IMR-90 (cell line): ENCODE results near the gene LYRM9. TPM values are rescaled to one million over a fixed set of nuclear protein-coding genes. Genes with fewer than 3 reads are reported as not detected.

ENCODE experiments used
- ATAC-seq: fragments of 200-7000 bp; cut with Tn5 transposase; 2 replicates; pipeline ENCODE4 v1.9.1; 2020; ENCODE audit warnings: low read depth, mild to moderate bottlenecking, moderate library complexity
- BruUV-seq: library from RNA; stranded (reverse); fragments of 400-500 nt; replicated peaks from 2 replicates; lab custom pipeline; 2021; lab: Mats Ljungman, UMichigan
- CTCF ChIA-PET: fragments of 300-600 bp; formaldehyde crosslinking; extraction: SDS; loops from one replicate; lab custom pipeline; 2021; ENCODE audit warnings: antibody characterized with exemption; lab: Yijun Ruan, JAX
- POLR2A ChIA-PET: fragments of 300-600 bp; sonication (Branson Sonifier 250); formaldehyde crosslinking; loops from one replicate; lab custom pipeline; 2022; ENCODE audit warnings: antibody characterized with exemption; ENCODE audit not compliant: unreplicated experiment; lab: Charles Lee
- DNase-seq: peaks from one replicate; pipeline ENCODE4 v3.0.0; 2013
- H2AFZ ChIP-seq: replicated peaks from 2 replicates; pipeline ENCODE3; 2013; ENCODE audit warnings: low read length, mild to moderate bottlenecking; ENCODE audit not compliant: poor library complexity
- H2AK5ac ChIP-seq: 2 replicates; pipeline ENCODE4 v1.6.1; 2013; ENCODE audit warnings: low read depth, low read length, inconsistent platforms
- H2AK9ac ChIP-seq: replicated peaks from 2 replicates; pipeline ENCODE3; 2013; ENCODE audit warnings: mild to moderate bottlenecking, low read depth, low read length, moderate library complexity; ENCODE audit not compliant: poor library complexity
- H2BK120ac ChIP-seq: 2 replicates; pipeline ENCODE4 v1.6.1; 2013; ENCODE audit warnings: low read depth, low read length, inconsistent platforms
- H2BK15ac ChIP-seq: 3 replicates; pipeline ENCODE4 v1.6.1; 2013; ENCODE audit warnings: low read depth, low read length, inconsistent platforms
- H2BK20ac ChIP-seq: 2 replicates; pipeline ENCODE4 v1.6.1; 2013; ENCODE audit warnings: low read depth, mild to moderate bottlenecking, inconsistent platforms, low read length, moderate library complexity
- H2BK5ac ChIP-seq: 2 replicates; pipeline ENCODE4 v1.6.1; 2013; ENCODE audit warnings: mild to moderate bottlenecking, low read depth, low read length, inconsistent platforms; ENCODE audit not compliant: poor library complexity, severe bottlenecking
- H3K14ac ChIP-seq: replicated peaks from 2 replicates; pipeline ENCODE4 v1.6.1; 2013; ENCODE audit warnings: low read depth, low read length, inconsistent platforms
- H3K18ac ChIP-seq: 2 replicates; pipeline ENCODE4 v1.6.1; 2013; ENCODE audit warnings: low read depth, low read length, control low read depth
- H3K23ac ChIP-seq: 2 replicates; pipeline ENCODE4 v1.6.1; 2013; ENCODE audit warnings: low read depth, low read length, inconsistent platforms
- H3K27ac ChIP-seq: 2 replicates; pipeline ENCODE4 v1.5.1; 2013; ENCODE audit warnings: mild to moderate bottlenecking, control low read depth, low read length; ENCODE audit not compliant: insufficient read depth
- H3K27me3 ChIP-seq: 2 replicates; pipeline ENCODE4 v1.6.1; 2013; ENCODE audit warnings: low read length; ENCODE audit not compliant: control insufficient read depth, insufficient read depth
- H3K36me3 ChIP-seq: 2 replicates; pipeline ENCODE4 v1.6.1; 2013; ENCODE audit warnings: low read length, mixed read lengths; ENCODE audit not compliant: control insufficient read depth, insufficient read depth
- H3K4ac ChIP-seq: 2 replicates; pipeline ENCODE4 v1.6.1; 2013; ENCODE audit warnings: low read depth, low read length, inconsistent platforms
- H3K4me1 ChIP-seq: 2 replicates; pipeline ENCODE4 v1.6.1; 2013; ENCODE audit warnings: low read length, mixed read lengths; ENCODE audit not compliant: control insufficient read depth, insufficient read depth
- H3K4me2 ChIP-seq: 2 replicates; pipeline ENCODE4 v1.6.1; 2013; ENCODE audit warnings: low read depth, mild to moderate bottlenecking, control low read depth, low read length, moderate library complexity
- H3K4me3 ChIP-seq: 2 replicates; pipeline ENCODE4 v1.5.1; 2013; ENCODE audit warnings: low read depth, mild to moderate bottlenecking, control low read depth, low read length, moderate library complexity; ENCODE audit not compliant: insufficient read depth
- H3K56ac ChIP-seq: 2 replicates; pipeline ENCODE4 v1.6.1; 2013; ENCODE audit warnings: low read length, inconsistent platforms; ENCODE audit not compliant: insufficient read depth; ENCODE audit errors: extremely low read depth
- H3K79me1 ChIP-seq, 2 experiments: 2 replicates each; pipeline ENCODE4 v1.6.1; 2013; ENCODE audit warnings: low read length in 2 of 2, inconsistent platforms in 1 of 2, low read depth in 1 of 2
- H3K9ac ChIP-seq: 2 replicates; pipeline ENCODE4 v1.6.1; 2013; ENCODE audit warnings: low read depth, low read length, control low read depth
- H3K9me1 ChIP-seq: 2 replicates; pipeline ENCODE4 v1.6.1; 2013; ENCODE audit warnings: low read length, inconsistent platforms; ENCODE audit not compliant: insufficient read depth
- H3K9me3 ChIP-seq: 2 replicates; pipeline ENCODE4 v1.6.1; 2013; ENCODE audit warnings: low read length; ENCODE audit not compliant: control insufficient read depth, insufficient read depth
- H4K20me1 ChIP-seq: 2 replicates; pipeline ENCODE4 v1.6.1; 2013; ENCODE audit warnings: low read length, inconsistent platforms; ENCODE audit not compliant: insufficient read depth
- H4K5ac ChIP-seq: 2 replicates; pipeline ENCODE4 v1.6.1; 2013; ENCODE audit warnings: mild to moderate bottlenecking, low read depth, low read length, control low read depth
- H4K8ac ChIP-seq, 2 experiments: 2 replicates each; pipeline ENCODE4 v1.6.1; 2013; ENCODE audit warnings: low read depth in 2 of 2, low read length in 2 of 2, control low read depth in 1 of 2, inconsistent platforms in 1 of 2
- H4K91ac ChIP-seq: 2 replicates; pipeline ENCODE4 v1.6.1; 2013; ENCODE audit warnings: low read depth, low read length, inconsistent platforms; ENCODE audit not compliant: insufficient read depth
- CHD1 ChIP-seq: IDR thresholded peaks from 2 replicates; pipeline ENCODE4 v1.6.1; 2012; ENCODE audit warnings: low read depth, low read length, improper control_type of control experiment
- MAZ ChIP-seq: IDR thresholded peaks from 2 replicates; pipeline ENCODE4 v1.6.1; 2012; ENCODE audit warnings: low read depth, mild to moderate bottlenecking, low read length, improper control_type of control experiment, moderate library complexity, borderline replicate concordance
- MXI1 ChIP-seq: IDR thresholded peaks from 2 replicates; pipeline ENCODE4 v1.6.1; 2012; ENCODE audit warnings: low read depth, mild to moderate bottlenecking, low read length, moderate library complexity, borderline replicate concordance
- POLR2A ChIP-seq: IDR thresholded peaks from 2 replicates; pipeline ENCODE4 v1.6.1; 2012; ENCODE audit warnings: mild to moderate bottlenecking, low read depth, low read length
- RAD21 ChIP-seq: IDR thresholded peaks from 2 replicates; pipeline ENCODE4 v1.6.1; 2012; ENCODE audit warnings: low read length, improper control_type of control experiment
- RCOR1 ChIP-seq: IDR thresholded peaks from 2 replicates; pipeline ENCODE4 v1.6.1; 2012; ENCODE audit warnings: mild to moderate bottlenecking, low read length, improper control_type of control experiment; ENCODE audit not compliant: insufficient replicate concordance
- USF2 ChIP-seq: fragments of 150-350 bp; IDR thresholded peaks from 2 replicates; pipeline ENCODE4 v1.6.1; 2017; ENCODE audit warnings: mild to moderate bottlenecking, antibody characterized with exemption, low read length, low read depth
- WGBS, 2 experiments: methylation state at CpG; one replicate each; pipeline versions ENCODE4 v1.1.5 to v1.1.7; 2013; ENCODE audit warnings: missing lambda C conversion rate in 2 of 2; ENCODE audit not compliant: insufficient read length in 1 of 2; ENCODE audit errors: extremely low coverage in 2 of 2; 5-methylcytosine and 5-hydroxymethylcytosine counted together
- dilution Hi-C: fragments of 300-500 bp; cut with HindIII; formaldehyde crosslinking; loops from one replicate; pipeline ENCODE4 v1.14.3; 2018; ENCODE audit warnings: low sequenced_read_pairs; ENCODE audit not compliant: unreplicated experiment
- in situ Hi-C: fragments of 300-500 bp; cut with MboI; formaldehyde crosslinking; loops from 3 replicates; pipeline ENCODE4 v1.14.3; 2019; ENCODE audit warnings: low sequenced_read_pairs, inconsistent platforms, mixed read lengths
- intact Hi-C: fragments of 100-400 bp; cut with micrococcal nuclease; formaldehyde crosslinking; loops from 2 replicates; pipeline ENCODE4 v1.10.0; 2022
- polyA plus RNA-seq, 3 experiments: library from polyadenylated mRNA; depleted of rRNA; stranded (reverse); fragments of >200 nt; gene quantifications; 2 replicates each; pipeline ENCODE4 v1.2.3, GENCODE V29; 2012; ENCODE audit warnings: low replicate concordance in 1 of 3
- total RNA-seq: library from RNA; depleted of rRNA; stranded (reverse); fragments of >200 nt; gene quantifications from 2 replicates; pipeline ENCODE4 v1.2.3, GENCODE V29; 2012
- TF ChIP-seq, protein P1 (sequence below): conservative IDR thresholded peaks from 2 replicates; pipeline ENCODE4 v1.5.1; 2012; ENCODE audit warnings: mild to moderate bottlenecking, low read depth, low read length, improper control_type of control experiment

LYRM9 gene
- total and polyA plus RNA-seq, 2 of the 4 experiments (the other 2 are of a cell fraction) = 3.2 to 4.8 TPM

DNA sequence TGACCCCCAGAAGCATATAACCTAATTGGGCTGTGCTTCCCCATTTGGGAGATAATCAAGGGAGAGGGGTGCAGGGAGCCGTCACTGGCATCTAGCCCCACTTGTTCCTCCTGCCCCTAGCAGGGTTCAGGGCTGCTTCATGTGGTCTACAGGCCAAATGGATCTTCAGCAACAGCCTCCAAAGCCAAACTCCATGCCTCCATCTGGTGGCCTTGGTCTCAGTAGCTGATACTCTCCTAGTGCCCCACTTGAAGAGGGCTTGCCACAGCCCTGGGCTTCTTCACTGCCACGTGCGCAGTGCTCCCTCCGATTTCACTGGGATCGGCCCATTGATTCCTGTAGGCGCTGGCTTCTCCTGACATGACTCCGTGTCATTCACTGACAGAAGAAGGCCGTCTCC lies 24.6 kb downstream of the LYRM9 start:
- Histone ChIP-seq H3K4me2 (no peak overlapping the region), H3K9me1 (no peaks in the 10 kb centered on the region), H4K5ac (no peak overlapping the region), H3K36me3 (no peaks in the 10 kb centered on the region), H2BK120ac (no peak overlapping the region), H3K23ac (no peak overlapping the region), H3K9ac (no peak overlapping the region), H2BK15ac (no peak overlapping the region), H3K18ac (no peak overlapping the region), H3K9me3 (no peaks in the 10 kb centered on the region), H3K27me3 (no peaks in the 10 kb centered on the region; the same call in none of the 2 replicates), H4K8ac (no peak overlapping the region), H3K4me1 (no peaks in the 10 kb centered on the region), H3K4me3 (no peak overlapping the region), H2BK5ac (no peak overlapping the region), H4K91ac (no peak overlapping the region), H2AFZ (no peak overlapping the region), H3K14ac (no peak overlapping the region), H2AK5ac (no peak overlapping the region), H3K56ac (no peak overlapping the region), H3K27ac (no peak overlapping the region), H3K4ac (no peak overlapping the region), H3K79me1 (no peaks in the 10 kb centered on the region), H2AK9ac (no peak overlapping the region), H2BK20ac (no peak overlapping the region), H4K20me1 (no peaks in the 10 kb centered on the region)
- intact Hi-C loops = no loop called here
- WGBS, 2 experiments = 87% methylated on average over 6 of the region's 8 CpGs; no CpG with 5 or more reads in 1 of the 2 experiments
- dilution Hi-C loops = no loop called here
- in situ Hi-C loops = no loop called here
- no peak for DNase-seq
- no peak for ATAC-seq
- TF ChIP-seq RAD21 (no peak), MXI1 (no peak), USF2 (no peak), RCOR1 (no peak), MAZ (no peak), CHD1 (no peak), POLR2A (no peak)
- TF ChIP-seq, protein P1, sequence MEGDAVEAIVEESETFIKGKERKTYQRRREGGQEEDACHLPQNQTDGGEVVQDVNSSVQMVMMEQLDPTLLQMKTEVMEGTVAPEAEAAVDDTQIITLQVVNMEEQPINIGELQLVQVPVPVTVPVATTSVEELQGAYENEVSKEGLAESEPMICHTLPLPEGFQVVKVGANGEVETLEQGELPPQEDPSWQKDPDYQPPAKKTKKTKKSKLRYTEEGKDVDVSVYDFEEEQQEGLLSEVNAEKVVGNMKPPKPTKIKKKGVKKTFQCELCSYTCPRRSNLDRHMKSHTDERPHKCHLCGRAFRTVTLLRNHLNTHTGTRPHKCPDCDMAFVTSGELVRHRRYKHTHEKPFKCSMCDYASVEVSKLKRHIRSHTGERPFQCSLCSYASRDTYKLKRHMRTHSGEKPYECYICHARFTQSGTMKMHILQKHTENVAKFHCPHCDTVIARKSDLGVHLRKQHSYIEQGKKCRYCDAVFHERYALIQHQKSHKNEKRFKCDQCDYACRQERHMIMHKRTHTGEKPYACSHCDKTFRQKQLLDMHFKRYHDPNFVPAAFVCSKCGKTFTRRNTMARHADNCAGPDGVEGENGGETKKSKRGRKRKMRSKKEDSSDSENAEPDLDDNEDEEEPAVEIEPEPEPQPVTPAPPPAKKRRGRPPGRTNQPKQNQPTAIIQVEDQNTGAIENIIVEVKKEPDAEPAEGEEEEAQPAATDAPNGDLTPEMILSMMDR = no peak
- CTCF ChIA-PET = no interaction called here
- POLR2A ChIA-PET = no interaction called here
- no TSS peak for BruUV-seq
